NCI-H2081 treated with DMSO at 0.1 percent for 48 hours (cell line): Measurements from ENCODE around the gene PPP1R13L.

ENCODE experiments used
- DNase-seq: peaks from one replicate; lab custom pipeline; 2025; lab: John Stamatoyannopoulos, UW

PPP1R13L gene, protein sequence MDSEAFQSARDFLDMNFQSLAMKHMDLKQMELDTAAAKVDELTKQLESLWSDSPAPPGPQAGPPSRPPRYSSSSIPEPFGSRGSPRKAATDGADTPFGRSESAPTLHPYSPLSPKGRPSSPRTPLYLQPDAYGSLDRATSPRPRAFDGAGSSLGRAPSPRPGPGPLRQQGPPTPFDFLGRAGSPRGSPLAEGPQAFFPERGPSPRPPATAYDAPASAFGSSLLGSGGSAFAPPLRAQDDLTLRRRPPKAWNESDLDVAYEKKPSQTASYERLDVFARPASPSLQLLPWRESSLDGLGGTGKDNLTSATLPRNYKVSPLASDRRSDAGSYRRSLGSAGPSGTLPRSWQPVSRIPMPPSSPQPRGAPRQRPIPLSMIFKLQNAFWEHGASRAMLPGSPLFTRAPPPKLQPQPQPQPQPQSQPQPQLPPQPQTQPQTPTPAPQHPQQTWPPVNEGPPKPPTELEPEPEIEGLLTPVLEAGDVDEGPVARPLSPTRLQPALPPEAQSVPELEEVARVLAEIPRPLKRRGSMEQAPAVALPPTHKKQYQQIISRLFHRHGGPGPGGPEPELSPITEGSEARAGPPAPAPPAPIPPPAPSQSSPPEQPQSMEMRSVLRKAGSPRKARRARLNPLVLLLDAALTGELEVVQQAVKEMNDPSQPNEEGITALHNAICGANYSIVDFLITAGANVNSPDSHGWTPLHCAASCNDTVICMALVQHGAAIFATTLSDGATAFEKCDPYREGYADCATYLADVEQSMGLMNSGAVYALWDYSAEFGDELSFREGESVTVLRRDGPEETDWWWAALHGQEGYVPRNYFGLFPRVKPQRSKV

DNA sequence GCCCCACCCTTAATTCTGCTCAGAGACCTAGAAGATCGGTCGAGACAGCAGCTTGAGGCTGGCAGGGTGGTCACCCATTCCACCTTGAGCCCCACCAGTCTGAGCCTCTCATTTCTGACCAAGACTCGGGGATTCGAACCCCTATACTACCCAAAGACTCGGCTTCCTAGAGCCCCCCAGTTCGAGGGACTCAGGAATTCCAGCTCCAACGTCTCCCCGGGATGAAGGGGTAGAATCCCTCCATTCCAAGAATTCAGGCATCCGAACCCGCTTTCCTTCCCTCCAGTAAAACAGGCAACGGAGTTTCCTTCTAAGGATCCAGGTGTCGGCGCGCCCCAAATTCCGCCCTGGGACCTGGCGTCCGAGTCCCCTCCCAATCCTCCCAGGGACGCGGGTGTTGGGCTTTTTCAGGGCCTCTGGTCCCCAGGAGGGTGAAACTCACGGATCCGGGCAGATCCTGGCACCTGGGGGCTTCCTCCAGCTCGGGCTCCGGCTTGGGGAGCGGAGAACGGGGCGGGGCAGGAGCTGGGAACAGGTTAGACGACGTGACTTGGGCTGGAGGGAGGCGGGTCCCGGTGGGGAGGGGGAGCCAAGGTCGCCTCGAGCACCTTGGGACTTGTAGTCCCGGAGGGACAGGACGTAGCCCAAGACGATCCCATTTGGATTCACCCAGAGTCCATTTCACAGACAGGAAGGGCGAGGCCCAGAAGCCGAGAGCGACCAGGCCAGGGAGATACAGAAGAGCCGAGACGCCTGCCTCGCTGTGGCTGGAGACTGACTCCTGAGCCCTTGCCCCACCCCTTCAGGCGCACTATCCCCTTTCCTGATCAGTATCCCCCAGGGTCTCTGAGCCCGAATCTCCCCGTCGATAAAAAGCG, at the start of gene PPP1R13L:
Gene PPP1R13L, minus strand, starts transcription at position 513 of the 878 bp plus-strand sequence. CDS start 6,751 bp downstream, outside the sequence.
- DNase-seq: no peak

DNA sequence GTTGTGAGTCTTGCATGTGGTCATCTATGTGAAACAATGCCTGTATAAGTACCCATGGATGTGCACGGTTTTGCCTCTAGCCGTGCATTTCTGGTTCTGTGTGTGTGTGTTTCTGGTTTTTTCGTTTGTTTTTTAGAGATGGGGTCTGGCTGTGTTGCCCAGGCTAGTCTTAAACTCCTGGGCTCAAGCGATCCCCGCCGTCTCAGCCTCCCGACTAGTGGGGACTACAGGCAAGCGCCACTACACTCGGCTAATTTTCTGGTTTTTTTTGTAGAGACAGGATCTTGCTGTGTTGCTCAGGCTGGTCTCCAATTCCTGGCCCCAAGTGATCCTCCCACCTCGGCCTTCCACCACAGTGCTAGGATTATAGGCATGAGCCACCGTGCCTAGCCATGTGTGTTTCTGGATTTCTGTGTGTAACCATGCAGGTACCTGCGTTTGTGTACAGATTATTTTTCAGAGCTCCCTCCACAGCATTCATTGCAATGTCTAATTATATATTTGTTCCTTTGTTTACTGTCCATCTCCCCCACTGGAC, 47.0 kb upstream of the PPP1R13L start:
- DNase-seq: no peak

DNA sequence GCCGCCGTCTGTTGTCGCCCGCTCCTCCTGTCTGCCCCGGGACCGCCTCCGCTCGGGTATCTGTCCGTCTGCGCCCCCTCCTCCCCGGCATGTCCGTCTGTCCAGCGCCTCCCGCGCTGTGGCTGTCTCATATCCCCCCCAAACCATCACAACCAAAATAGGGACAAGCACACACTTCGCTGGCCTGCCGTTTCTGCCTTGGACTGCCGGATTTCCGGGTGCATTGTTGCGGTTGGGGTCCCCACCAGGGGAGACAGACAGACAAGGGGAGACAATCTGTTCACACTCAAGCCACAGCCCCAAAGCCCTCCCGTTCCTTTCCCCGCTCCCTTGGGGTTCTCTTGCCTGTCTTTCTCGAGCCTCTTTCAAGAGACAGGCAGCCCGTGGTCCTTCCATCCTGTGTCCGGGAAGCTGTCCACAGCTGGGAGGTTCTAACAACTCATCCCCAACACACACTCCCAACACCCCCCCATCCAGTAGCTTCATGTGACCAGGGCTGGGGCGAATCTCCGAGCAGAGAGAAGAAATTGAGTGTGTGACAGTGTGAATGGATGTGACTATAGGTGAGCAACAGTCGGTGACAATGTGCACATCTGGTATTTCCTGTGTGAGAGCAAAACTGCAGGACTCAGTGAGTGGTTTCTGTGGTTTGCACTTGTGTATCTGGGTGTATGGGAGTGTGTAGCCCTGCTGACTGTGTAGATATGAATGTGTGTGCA, 46.4 kb upstream of the PPP1R13L start:
- no peak for DNase-seq

DNA sequence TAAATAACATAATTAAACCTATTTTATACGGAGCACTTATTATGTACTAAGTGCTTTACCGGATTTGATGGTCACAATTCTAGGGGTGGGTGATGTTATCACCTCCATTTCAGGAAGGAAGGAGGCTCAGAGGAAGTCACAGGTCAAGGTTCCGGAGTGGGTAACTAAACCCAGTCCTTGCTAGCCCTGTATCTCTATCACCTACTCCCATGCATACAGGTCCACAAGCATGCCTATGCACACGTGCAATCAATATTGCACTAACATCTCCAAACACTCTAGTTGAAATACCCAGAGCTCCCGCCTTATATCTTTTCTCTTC, 45.1 kb upstream of the PPP1R13L start:
- no peak for DNase-seq

DNA sequence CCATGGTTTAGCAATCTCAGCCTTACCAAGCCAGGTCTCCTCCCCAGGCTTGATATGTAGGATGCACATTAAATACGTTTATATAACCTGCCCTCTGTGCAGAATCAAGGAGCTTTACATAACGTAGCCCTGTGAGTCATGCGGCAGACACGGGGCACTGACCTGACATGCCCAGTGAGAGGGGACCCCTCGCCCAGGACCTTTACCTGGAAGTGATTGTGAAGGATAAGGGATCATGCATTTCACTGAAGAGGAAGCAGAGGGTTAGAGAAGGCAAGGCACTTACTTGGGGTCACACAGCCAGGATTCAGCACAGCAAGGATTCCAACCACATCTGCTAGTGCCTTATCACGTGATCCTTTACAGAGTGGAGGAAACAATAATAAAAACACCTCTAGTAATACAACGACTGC, 44.0 kb upstream of the PPP1R13L start:
- DNase-seq: no peak

DNA sequence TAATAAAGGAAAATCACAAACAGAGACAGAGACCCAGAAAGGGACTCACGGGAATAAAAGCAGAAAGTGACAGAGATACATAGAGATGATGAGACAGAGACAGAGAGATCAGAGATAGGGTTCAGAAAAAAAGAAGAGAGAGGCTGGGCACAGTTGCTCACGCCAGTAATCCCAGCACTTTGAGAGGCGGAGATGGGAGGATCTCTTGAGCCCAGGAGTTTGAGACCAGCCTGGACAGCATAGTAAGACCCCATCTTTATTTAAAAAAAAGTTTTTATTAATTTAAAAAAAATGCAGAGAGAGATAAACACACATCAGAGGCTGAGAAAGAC, 43.5 kb upstream of the PPP1R13L start:
- DNase-seq: no peak

DNA sequence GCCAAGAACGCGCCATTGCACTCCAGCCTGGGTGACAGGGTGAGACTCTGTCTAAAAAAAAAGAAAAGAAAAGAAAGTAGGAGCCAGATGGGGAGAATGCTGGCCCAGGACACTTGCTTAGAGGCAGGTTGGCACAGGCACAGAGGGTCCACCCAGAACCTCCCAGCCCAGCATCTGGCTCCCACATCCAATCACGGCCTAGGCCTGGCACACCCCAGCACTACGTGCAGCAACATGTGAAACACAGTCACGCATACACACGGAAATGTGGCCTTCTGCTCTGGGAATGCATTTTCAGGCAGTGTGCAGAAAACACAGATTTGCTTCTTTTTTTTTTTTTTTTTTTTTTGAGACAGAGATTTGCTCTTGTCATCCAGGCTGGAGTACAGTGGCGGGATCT, 42.1 kb upstream of the PPP1R13L start:
- DNase-seq: no peak

DNA sequence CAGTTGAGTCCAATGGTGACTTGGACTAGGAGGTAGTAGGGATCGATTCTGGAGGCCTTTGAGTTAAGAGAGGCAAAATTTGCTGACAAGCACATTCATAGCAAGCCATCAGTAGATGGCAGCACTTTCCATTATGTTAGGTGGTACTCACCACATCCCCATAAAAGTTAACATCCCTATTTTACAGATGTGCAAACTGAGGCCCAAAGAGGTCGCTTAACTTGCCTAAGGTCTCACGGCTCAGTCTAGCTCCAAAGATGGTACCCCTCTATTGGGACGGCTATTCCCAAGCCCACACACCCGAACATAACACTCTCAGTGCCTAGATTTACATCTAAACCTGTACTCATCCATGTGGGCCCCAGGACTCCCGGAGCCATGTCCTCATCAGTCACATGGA, 41.4 kb upstream of the PPP1R13L start:
- DNase-seq: no peak

DNA sequence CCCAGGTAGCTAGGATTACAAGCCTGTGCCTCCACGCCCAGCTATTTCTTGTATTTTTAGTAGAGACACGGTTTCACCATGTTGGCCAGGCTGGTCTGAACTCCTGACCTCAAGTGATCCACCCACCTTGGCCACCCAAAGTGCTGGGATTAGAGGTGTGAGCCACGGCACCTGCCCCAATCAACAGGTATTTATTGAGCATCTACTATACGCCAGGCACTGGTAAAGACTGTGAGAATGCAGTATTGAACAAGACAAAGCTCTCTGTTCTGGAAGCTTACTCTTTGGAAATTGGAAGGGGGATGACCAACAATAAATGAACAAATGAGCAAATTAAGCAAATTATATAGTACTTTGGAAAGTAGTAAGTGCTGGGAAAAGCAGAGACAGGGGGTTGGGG, 40.3 kb upstream of the PPP1R13L start:
- no peak for DNase-seq

DNA sequence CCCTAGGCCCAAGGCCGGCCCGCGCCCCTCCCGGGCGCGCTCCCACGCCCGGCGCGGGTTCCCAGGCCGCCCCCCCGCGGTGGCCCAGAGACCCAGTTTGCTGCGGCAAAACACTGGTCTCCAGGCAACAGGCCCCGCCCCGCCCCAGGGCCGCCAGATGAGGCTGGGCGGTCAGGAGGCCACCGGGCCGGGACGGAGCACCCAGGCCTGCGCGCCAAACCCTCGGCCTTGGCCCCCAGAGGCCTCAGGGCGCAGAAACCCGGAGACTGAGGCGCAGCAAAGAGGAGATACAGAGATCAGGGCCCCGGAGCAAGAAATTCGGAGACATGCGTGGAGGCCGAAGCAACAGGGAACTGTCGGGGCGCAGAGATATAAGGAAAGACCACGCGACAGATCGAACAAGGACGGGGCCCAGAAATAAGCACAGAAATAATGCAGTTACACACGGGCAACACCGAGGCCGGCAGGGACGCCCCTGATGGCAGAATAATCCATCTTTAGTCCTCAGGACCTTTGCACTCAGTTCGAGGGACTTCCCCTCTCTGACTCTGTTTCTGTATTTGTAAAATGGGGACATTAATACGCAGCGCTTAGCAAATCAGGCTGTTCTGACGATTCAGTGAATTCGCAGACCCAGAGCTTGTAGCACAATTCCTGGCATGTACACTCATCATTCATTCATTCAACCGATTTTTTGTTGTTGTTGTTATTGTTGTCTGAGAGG, 39.6 kb upstream of the PPP1R13L start:
- DNase-seq: no peak

DNA sequence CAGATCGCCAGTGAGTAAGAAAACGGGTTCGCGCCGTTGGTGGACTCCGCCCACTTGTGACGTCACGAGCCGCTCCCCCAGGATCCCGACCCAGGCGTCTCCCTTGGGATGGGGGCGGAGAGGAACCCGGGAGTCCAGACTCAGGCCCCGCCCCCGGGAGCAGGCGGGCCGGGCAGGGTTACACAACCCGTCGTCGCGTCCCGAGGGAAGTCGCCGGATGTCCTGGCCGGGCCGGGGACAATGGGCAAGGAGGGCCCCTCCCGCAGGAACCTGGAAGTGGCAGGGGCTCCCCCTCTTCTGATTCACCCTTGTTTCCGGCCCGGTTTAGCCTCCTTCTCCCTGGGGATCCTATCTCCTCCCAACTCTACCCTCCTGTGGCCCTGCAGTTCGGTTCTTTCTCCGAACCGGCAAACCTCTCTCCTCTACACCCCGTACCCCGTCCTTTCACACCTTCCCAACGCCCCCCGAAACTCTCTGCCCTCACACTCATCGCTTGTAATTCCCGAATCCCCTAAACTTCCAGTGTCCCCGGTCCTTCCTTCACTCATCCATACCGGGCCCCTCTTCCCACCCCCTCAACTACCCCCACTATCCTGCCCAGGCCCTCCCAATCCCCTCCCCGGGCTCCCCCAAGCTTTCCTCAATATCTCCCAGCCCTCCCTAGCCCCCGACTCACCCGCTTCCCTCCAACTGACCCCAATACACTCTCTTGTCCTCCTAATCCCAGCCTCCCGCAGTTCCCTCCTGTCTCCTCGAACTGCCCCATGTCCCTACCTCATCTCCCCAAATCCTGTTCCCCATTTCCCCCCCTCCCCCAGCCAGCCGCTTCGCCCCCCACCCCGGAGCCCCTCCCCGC, 38.8 kb upstream of the PPP1R13L start:
- DNase-seq: no peak

DNA sequence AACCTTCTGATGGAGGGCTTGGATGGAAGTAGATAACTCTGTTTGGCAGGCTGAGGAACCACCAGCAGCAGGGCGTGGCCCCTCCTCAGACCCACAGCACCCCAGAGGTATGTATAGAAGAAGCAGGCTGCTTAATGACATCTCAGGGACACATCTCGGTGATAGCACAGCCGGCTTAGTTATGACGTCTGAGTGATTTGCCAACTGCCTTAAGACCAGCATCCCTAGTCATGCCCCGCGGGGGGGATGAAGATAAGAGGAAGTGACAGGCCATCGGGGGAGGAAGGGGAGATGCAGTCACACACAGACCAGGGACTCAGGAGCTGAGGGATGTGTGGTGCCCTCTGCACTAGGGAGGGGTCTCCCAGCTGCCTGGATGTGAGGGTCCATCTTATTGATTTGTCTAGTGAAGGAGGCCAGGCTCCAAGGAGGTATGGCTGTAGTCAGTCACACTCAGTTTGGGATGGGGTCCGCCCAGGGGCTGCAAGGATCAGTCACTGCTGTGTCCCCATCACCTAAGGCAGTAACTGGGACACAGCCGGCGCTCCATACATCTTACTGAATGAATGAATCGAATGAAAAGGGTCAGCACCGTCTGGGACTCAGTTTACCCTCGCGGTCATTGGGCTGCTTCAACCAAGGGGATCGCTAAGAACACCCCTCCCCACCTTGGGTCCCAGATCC, 38.1 kb upstream of the PPP1R13L start:
- no peak for DNase-seq

DNA sequence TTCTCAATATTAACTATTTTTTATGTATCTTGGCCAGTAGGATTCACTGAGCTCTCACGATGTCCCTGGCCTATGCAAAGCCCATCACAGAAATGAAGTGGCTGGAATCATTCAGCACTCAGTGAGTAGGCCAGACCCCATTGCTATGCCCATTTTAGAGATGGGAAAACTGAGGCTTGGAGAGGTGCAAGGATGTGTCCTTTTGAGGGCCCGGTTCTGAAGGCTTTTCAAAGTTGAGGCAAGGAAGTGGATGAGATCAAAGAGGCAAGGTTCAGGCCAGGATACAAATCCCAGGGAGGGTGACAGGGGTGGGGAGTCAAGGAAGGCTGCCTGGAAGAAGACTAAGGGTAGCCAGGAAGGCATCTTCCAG, 37.5 kb upstream of the PPP1R13L start:
- DNase-seq: no peak

DNA sequence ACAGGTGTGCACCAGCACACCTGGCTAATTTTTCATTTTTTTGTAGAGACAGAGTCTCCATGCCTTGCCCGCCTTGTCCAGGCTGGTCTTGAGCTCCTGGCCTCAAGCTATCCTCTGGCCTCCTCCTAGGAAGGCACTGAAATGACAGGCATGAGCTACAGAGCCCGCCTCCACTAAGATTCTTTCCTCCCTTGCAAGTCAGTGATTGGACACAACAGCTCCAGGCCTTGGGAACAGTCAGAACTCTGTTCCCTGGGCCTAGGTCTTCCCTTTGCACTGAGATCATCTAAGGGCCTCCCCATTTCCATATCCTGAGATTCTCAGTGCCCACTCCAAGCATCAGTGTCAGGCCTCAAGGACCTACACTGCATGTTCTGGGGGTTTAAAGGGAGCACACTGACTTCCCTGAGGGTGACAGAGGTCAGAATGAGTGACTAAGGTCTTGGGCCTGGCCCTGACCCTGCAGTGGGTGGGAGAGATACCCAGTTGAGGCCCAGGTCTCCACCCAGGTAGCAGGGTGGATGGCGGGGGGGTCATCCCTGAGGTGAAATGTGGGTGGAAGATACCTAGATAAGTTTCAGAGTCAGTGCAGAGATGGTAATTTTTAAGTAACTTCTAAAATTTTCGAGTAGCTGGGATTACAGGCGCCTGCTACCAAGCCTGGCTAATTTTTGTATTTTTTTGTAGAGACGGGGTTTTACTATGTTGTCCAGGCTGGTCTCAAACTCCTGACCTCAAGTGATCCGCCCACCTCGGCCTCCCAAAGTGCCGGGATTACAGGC, 36.2 kb upstream of the PPP1R13L start:
- DNase-seq: no peak

DNA sequence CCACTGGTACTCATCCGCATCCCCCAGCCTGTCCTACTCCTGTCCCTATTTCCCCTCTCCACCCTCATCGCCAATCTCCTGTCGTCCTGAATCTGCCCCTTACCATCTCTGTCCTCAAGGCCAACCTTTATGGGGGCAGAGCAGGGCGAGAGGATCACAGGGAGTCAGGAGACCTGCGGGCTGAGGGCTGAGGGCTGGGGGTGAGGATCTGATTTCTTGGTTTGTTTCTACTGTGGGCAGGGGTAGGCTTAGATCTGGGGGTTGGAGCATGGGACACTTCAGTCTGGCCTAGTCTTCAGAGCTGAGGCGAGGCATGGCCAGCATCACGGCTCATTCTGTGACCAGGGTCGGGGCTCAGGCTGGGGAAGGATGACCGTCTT, 35.4 kb upstream of the PPP1R13L start:
- no peak for DNase-seq

DNA sequence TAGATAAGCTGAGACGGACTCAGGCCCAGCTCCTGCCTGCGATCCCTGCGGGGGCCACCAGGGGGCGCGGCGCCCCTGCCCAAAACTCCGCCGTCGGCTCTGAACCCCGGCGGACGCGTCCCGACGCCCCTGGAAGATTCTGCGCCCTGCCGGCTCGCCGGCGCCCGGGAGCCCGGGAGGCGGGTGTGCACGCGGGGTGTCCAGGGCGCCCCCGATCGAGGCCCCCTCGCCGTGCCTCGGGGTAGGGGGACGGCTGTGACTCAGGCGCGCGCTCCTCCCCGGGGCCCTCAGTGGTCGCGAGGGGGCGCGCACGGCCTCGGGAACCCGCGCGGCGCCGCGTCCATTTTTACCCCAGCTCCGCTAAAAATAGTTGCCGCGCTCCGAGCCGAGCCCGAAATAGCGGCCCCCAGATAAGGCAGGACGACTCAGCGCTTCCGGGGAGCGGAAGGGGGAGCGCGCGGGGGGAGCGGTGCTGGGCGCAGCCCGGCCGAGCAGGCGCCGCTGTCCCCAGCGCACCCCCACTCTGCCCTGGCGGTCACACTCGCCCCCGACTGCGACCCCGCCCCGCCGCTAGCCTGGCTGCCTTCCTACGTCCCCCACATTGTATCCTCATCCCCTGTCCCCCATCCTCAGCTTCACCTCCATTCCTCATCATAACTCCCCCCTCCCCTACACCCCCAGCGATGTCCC, 34.8 kb upstream of the PPP1R13L start:
- DNase-seq: no peak

DNA sequence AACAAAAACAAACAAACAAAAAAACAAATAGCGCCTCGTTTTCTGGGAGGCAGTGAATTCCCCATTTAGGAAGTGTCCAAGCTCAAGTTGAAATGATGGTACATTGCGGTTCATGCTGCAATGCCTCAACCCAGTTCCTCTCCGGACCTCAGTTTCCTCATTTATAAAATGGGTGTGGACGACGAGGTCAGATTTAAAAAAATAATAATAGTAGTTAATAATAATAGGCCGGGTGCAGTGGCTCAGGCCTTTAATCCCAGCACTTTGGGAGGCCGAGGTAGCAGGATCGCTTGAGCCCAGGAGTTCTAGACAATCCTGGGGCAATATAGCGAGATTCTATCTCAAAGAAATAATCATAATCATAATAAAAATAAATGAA, 34.3 kb upstream of the PPP1R13L start:
- no peak for DNase-seq

DNA sequence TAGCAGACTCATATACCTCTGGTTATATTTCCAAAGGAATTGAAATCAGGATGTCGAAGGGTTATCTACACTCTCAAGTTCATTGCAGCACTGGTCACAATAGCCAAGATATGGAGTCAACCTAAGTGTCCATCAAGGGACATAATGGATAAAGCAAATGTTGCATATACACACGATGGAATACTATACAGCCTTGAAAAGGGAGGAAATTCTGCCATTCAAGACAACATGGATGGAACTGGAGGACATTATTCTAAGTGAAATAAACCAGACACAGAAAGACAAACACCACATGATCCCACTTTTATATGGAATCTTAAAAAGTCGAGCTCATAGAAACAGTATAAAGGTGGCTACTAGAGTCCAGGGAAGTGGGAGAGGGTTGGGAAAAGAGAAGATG, 32.5 kb upstream of the PPP1R13L start:
- DNase-seq: no peak
